Esophagus muscularis mucosa (tissue), 4 donors: ENCODE measurements around the gene SRD5A2. TPM values are rescaled to one million over a fixed set of nuclear protein-coding genes. Genes with fewer than 3 reads are reported as not detected.

Experiments used
- DNase-seq: peaks from one replicate; pipeline ENCODE4 v3.0.0-alpha.2; 2017; ENCODE audit errors: extremely low spot score
- H3K27ac ChIP-seq, 4 donors: fragments of 200-600 bp; sonication (generic); replicated peaks in 1 of 4; 1 replicate in 3 of 4; 2 replicates in 1 of 4; pipeline ENCODE4 v1.5.1; 2016 to 2019; ENCODE audit warnings: mild to moderate bottlenecking in 1 of 4
- H3K27me3 ChIP-seq, 4 donors: fragments of 200-600 bp; sonication (generic); one replicate each; pipeline versions ENCODE4 v1.5.1 to v1.6.0; 2016 to 2019
- H3K36me3 ChIP-seq, 4 donors: fragments of 200-600 bp; sonication (generic); one replicate each; pipeline ENCODE4 v1.5.1; 2016 to 2019
- H3K4me1 ChIP-seq, 4 donors: fragments of 200-600 bp; sonication (generic); one replicate each; pipeline ENCODE4 v1.5.1; 2016 to 2019
- H3K4me3 ChIP-seq, 4 donors: fragments of 200-600 bp; sonication (generic); 1 replicate in 2 of 4; 2 replicates in 2 of 4; pipeline ENCODE4 v1.5.1; 2016 to 2019; ENCODE audit warnings: mild to moderate bottlenecking in 4 of 4, moderate library complexity in 1 of 4
- H3K9me3 ChIP-seq, 4 donors: fragments of 200-600 bp; sonication (generic); 1 replicate in 3 of 4; 2 replicates in 1 of 4; pipeline ENCODE4 v1.5.1; 2016 to 2019
- CTCF ChIP-seq, 3 experiments: fragments of 200-600 bp in 2 of 3; fragments of 450-650 bp in 1 of 3; sonication (generic) in 2 of 3; IDR thresholded peaks; one replicate each; pipeline ENCODE4 v1.5.1; 2017 to 2019; ENCODE audit warnings: antibody characterized with exemption in 3 of 3, mild to moderate bottlenecking in 2 of 3, moderate library complexity in 1 of 3
- EP300 ChIP-seq: sonication (generic); formaldehyde crosslinking; IDR thresholded peaks from one replicate; pipeline ENCODE4 v1.6.1; 2017; ENCODE audit warnings: antibody characterized with exemption
- POLR2A ChIP-seq: fragments of 450-650 bp; IDR thresholded peaks from one replicate; pipeline ENCODE4 v1.6.1; 2017; ENCODE audit warnings: antibody characterized with exemption, moderate library complexity, mild to moderate bottlenecking, low read depth
- POLR2AphosphoS5 ChIP-seq, 2 donors: sonication (generic); formaldehyde crosslinking; IDR thresholded peaks; one replicate each; pipeline ENCODE4 v1.6.1; 2017; ENCODE audit warnings: antibody characterized with exemption in 2 of 2
- WGBS: methylation state at CpG from one replicate; pipeline ENCODE4 v1.1.5; 2018; 5-methylcytosine and 5-hydroxymethylcytosine counted together
- intact Hi-C: fragments of 100-400 bp; cut with DNase I; formaldehyde crosslinking; loops from one replicate; pipeline ENCODE4 v1.15.1; 2023
- total RNA-seq, 4 donors: library from RNA; depleted of rRNA; stranded (reverse); fragments of >200 nt; gene quantifications; one replicate each; pipeline versions ENCODE4 v1.1.0 to v1.2.1, GENCODE V29; 2016

Gene SRD5A2
- total RNA-seq, 4 donors from 2014 or later, result 0.06 TPM; not detected in 3

GRCh38 chr2:31474296-31474695, 106.4 kb downstream of the SRD5A2 start:
- no peaks in the 10 kb centered on the region for H3K9me3 ChIP-seq
- no peaks in the 10 kb centered on the region for H3K36me3 ChIP-seq
- intact Hi-C loops, result no loop called here
- H3K27ac ChIP-seq, result no peak overlapping the region
- H3K4me3 ChIP-seq, result no peak overlapping the region
- DNase-seq, result no peak
- TF ChIP-seq POLR2AphosphoS5 (IDR thresholded peaks at IDR 0.05), result no peak
- TF ChIP-seq POLR2A, result no peak
- TF ChIP-seq CTCF (IDR thresholded peaks at IDR 0.05), result no peak
- no peak for TF ChIP-seq EP300
- 33% methylated on average over 1 of the region's 1 CpG for WGBS
- no peaks in the 10 kb centered on the region for H3K27me3 ChIP-seq
- no peaks in the 10 kb centered on the region for H3K4me1 ChIP-seq

Other genes with a start within 250 kb of the SRD5A2 start
- under 1 TPM in 1 of 4 donors, not detected in 3; 0.17 TPM for gene XDH, start 166.2 kb downstream of the SRD5A2 start, total RNA-seq